ENCODE measurements around the gene IFI27L2. TPM values are rescaled to one million over a fixed set of nuclear protein-coding genes. Genes with fewer than 3 reads are reported as not detected.

The IFI27L2 gene
- total RNA-seq, 1 experiment from 2014 or later: 12.4 TPM

DNA sequence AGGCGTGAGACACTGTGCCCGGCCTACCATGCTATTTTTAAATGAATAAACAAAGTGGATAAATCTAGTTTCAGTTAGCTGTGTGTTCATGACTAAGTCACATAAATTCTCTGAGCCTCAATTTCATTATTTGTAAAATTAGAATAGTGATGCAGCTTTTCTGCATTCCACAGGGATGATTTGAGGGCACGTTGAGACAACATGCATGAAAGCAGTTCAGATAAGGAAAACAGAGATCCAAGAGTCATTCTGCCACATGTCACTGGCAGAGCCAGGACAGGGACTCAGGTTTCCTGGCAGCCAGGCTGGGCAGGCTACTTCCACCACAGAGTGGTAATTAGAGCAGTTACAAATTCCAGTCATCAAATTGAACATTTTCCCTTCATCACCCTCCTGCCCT lies 41.8 kb upstream of the IFI27L2 start:
- Histone ChIP-seq H3K4me3 (ENCODE audit: low read depth, low read length, poor library complexity, severe bottlenecking) (no peak overlapping the region), H3K27ac (ENCODE audit: low read depth, low read length, poor library complexity, severe bottlenecking) (no peak overlapping the region), H3K9me3 (ENCODE audit: low read depth, low read length, poor library complexity, severe bottlenecking) (no peaks in the 10 kb centered on the region), H3K36me3 (ENCODE audit: insufficient read depth, low read length, poor library complexity, severe bottlenecking) (no peaks in the 10 kb centered on the region), H3K27me3 (replicated peaks; ENCODE audit: insufficient read depth, low read depth, low read length, poor library complexity) (peaks cover 32% of the 10 kb centered on the region), H3K4me1 (ENCODE audit: insufficient read depth, low read length, poor library complexity, severe bottlenecking) (peaks cover 5% of the 10 kb centered on the region)
- TF ChIP-seq EZH2 (IDR thresholded peaks at IDR 0.05; ENCODE audit: borderline replicate concordance, low read depth, low read length, poor library complexity, severe bottlenecking): no peak
- TF ChIP-seq, protein P1, sequence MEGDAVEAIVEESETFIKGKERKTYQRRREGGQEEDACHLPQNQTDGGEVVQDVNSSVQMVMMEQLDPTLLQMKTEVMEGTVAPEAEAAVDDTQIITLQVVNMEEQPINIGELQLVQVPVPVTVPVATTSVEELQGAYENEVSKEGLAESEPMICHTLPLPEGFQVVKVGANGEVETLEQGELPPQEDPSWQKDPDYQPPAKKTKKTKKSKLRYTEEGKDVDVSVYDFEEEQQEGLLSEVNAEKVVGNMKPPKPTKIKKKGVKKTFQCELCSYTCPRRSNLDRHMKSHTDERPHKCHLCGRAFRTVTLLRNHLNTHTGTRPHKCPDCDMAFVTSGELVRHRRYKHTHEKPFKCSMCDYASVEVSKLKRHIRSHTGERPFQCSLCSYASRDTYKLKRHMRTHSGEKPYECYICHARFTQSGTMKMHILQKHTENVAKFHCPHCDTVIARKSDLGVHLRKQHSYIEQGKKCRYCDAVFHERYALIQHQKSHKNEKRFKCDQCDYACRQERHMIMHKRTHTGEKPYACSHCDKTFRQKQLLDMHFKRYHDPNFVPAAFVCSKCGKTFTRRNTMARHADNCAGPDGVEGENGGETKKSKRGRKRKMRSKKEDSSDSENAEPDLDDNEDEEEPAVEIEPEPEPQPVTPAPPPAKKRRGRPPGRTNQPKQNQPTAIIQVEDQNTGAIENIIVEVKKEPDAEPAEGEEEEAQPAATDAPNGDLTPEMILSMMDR (conservative IDR thresholded peaks at IDR 0.05; ENCODE audit: low read depth, low read length): no peak
- DNase-seq (ENCODE audit: low spot score): no peak
- ChIA-PET CTCF (no interaction called here), POLR2A (ENCODE audit: low non-redundant PET) (no interaction called here)
- intact Hi-C loops (cut with micrococcal nuclease; ENCODE audit: unreplicated experiment): no loop called here
- no TSS peak for BruUV-seq (replicated peaks)

DNA sequence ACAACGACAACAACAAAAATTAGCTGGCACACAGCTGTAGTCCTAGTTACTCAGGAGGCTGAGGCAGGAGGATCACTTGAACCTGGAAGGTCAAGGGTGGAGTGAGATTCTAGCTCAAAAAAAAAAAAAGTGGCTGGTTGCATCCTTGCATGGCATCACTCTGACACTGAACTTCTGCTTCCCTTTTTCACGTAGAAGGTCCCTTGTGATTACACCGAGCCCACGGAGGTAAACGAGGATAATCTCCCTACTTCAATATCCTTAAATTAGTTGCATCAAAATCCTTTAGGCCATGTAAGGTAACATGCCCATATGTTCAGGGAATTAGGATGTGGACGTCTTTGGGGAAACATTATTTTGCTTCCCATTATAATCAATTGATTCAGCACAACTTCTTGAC lies 40.7 kb upstream of the IFI27L2 start:
- no peak overlapping the region for H3K4me3 ChIP-seq (ENCODE audit: low read depth, low read length, poor library complexity, severe bottlenecking)
- CTCF ChIA-PET: interaction anchor here (0.7 kb wide), 1 partner anchor 186 kb away, joined by 4 read pairs; no protein-coding TSS in a partner anchor
- no peak for DNase-seq (ENCODE audit: low spot score)
- peaks cover 5% of the 10 kb centered on the region for H3K4me1 ChIP-seq (ENCODE audit: insufficient read depth, low read length, poor library complexity, severe bottlenecking)
- intact Hi-C loops (cut with micrococcal nuclease; ENCODE audit: unreplicated experiment): no loop called here
- peaks cover 22% of the 10 kb centered on the region for H3K27me3 ChIP-seq (replicated peaks; ENCODE audit: insufficient read depth, low read depth, low read length, poor library complexity)
- no peaks in the 10 kb centered on the region for H3K9me3 ChIP-seq (ENCODE audit: low read depth, low read length, poor library complexity, severe bottlenecking)
- BruUV-seq (replicated peaks): no TSS peak
- TF ChIP-seq, protein P1 (conservative IDR thresholded peaks at IDR 0.05; ENCODE audit: low read depth, low read length): no peak
- no peak for TF ChIP-seq EZH2 (IDR thresholded peaks at IDR 0.05; ENCODE audit: borderline replicate concordance, low read depth, low read length, poor library complexity, severe bottlenecking)
- H3K27ac ChIP-seq (ENCODE audit: low read depth, low read length, poor library complexity, severe bottlenecking): no peak overlapping the region
- POLR2A ChIA-PET (ENCODE audit: low non-redundant PET): no interaction called here
- no peaks in the 10 kb centered on the region for H3K36me3 ChIP-seq (ENCODE audit: insufficient read depth, low read length, poor library complexity, severe bottlenecking)

DNA sequence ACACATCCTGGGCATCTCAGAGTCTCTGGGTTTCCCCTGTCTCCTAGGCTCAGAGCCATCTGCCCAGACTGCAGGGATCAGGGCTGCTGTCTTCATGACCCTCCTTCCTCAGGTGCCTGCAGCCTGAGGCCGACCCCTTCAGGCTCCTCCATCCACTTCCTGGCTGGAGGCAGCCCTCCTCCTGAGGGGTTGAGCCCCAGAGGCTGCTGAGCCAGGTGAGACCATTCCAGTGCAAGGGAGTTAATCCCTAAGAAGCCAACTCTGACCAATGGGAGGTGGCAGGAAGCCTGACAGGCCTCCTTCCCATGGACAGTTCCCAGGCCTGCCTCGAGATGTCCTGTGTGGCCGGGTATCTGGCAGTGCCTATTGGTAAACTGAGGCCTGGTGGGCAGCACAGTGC lies 36.3 kb upstream of the IFI27L2 start:
- BruUV-seq (replicated peaks): no TSS peak

More for the DNA sequence above, 36.3 kb upstream of the IFI27L2 start:
- CTCF ChIA-PET: no interaction called here
- Histone ChIP-seq H3K9me3 (ENCODE audit: low read depth, low read length, poor library complexity, severe bottlenecking) (no peaks in the 10 kb centered on the region), H3K27me3 (replicated peaks; ENCODE audit: insufficient read depth, low read depth, low read length, poor library complexity) (no peaks in the 10 kb centered on the region), H3K4me3 (ENCODE audit: low read depth, low read length, poor library complexity, severe bottlenecking) (no peak overlapping the region), H3K36me3 (ENCODE audit: insufficient read depth, low read length, poor library complexity, severe bottlenecking) (no peaks in the 10 kb centered on the region), H3K27ac (ENCODE audit: low read depth, low read length, poor library complexity, severe bottlenecking) (no peak overlapping the region), H3K4me1 (ENCODE audit: insufficient read depth, low read length, poor library complexity, severe bottlenecking) (peaks cover 5% of the 10 kb centered on the region)
- POLR2A ChIA-PET (ENCODE audit: low non-redundant PET): no interaction called here
- no peak for TF ChIP-seq EZH2 (IDR thresholded peaks at IDR 0.05; ENCODE audit: borderline replicate concordance, low read depth, low read length, poor library complexity, severe bottlenecking)
- TF ChIP-seq, protein P1 (conservative IDR thresholded peaks at IDR 0.05; ENCODE audit: low read depth, low read length): no peak
- intact Hi-C loops (cut with micrococcal nuclease; ENCODE audit: unreplicated experiment): no loop called here
- DNase-seq (ENCODE audit: low spot score): no peak

Data from A673 (cell line).